ENCODE measurements around the gene PRKN.

The PRKN gene

DNA sequence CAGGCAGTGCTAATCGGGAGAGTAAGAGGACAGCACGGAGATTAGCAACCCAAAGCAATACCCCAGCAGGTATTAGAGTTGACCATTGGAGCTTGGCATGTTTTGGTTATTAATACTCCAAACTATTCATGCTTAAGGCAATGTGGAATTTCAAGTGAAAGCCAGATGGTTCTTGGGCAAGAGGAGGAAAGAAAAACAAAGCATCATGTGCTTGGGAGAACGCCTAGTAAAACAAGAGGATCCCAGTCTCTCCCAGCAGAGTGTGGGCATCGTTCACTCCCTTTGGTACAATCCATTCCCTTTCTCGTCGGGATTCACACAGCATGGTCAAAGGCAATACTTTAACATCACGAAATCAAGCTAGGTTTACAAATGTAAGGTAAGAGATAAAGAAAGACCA lies 349.8 kb downstream of the PRKN start:
- DNase-seq (ENCODE audit: low read depth): no peak

GRCh38 chr6:162373868-162374267 lies 353.7 kb downstream of the PRKN start:
- no peak for DNase-seq (ENCODE audit: low read depth)

GRCh38 chr6:162373192-162373591 lies 354.4 kb downstream of the PRKN start:
- DNase-seq (ENCODE audit: low read depth): no peak

- no peak for DNase-seq (ENCODE audit: low read depth)
Measured at GRCh38 chr6:162372106-162372505, 355.5 kb downstream of the PRKN start.

DNA sequence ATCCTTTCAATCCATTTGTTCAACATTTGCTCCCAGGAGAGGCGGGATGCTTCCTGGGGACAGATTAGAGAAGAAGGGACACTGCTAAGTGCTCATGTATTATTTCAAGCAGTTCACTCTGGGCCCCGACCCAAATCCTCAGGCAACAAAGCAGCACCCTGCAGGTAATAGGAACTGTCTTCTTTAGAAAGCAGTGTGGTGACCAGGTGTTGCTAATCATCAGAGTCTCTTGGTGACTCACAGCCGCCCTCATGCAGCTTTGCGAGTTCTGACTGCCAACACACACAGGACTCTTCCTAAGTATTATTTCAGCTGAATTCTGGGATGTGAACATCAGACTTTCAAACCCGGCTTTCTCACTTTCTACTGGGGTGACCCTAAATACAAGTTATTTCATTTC lies 356.4 kb downstream of the PRKN start:
- no peak for DNase-seq (ENCODE audit: low read depth)

GRCh38 chr6:162369091-162369490 lies 358.5 kb downstream of the PRKN start:
- no peak for DNase-seq (ENCODE audit: low read depth)

DNA sequence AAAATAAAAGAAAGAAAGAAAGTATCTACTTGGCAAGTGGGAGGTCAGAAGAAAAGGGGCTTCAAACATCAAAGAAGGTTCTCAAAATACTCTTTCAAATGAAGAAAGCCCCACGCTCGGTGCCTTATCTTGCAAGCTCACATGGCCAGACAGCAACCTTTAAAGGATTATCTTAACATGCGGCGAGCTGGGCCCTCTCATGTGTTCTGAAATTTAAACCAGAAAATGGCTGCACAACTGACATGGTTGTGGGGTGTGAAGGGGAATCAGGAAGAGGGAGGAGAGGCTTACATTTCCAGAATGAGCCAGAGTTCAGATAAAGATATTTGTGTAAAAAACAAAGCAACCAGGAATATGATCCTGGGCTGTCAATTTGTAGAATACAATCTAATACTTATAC lies 363.1 kb downstream of the PRKN start:
- DNase-seq (ENCODE audit: low read depth): no peak

DNA sequence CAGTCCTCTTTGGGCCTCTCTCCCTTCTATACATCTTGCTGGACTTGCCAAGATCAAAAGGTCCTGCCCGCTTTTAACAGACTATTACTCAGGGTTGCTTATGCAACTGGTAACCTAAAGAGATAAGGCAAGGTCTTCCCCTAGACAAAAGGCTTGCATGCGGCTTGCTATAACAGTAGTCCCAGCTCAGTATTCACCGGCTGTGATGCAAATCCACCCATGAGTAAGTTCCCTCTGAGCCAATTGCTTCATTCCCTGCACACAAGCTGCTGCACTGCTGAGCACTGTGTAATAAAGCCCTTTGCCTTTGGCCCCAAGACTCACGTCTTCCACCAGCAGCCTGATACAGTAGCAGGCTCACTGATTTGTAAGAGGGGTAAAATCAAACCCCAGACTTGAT lies 363.8 kb downstream of the PRKN start:
- DNase-seq (ENCODE audit: low read depth): no peak

DNA sequence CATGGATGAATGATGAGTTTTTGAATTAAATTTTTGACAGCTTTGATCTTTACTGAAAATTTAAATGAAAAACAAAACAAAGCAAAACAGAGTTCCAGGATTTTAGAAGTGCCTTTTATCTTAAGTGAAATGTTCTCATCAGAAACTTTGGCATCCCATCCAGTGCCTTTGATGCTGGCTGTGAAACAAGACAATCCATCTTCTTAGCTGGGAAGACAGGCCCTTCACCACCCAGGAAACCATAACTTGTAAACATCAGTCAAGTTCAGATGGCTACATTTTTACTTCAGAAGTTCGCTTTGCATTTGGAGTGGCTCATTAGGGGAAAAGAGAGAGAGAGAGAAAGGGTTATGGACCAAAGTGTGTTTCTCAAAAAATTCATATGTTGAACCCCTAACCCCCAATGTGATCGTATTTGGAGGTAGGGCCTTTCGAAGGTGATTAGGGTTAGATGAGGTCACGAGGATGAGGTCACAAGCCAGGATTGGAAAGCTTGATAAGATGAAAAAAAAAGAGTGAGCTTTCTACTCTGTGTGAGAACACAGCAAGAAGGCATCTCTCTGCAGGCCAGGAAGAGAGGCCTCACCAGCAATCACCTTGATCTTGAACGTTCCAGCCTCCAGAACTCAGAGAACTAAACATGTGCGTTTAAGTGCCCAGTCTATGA lies 366.5 kb downstream of the PRKN start:
- no peak for DNase-seq (ENCODE audit: low read depth)

DNA sequence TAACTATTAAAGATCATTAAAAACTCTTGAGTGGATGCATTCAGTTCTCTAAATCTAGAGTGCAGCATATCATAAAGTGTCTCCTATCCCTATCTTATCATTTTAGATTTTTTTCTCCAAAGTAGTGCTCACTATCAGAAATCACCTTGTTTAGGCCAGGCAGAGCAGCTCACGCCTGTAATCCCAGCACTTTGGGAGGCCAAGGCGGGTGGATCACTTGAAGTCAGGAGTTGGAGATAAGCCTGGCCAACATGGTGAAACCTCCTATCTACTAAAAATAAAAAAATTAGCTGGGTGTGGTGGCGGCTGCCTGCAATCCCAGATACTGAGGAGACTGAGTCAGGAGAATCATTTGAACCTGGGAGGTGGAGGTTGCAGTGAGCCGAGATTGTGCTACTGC lies 368.9 kb downstream of the PRKN start:
- no peak for DNase-seq (ENCODE audit: low read depth)

DNA sequence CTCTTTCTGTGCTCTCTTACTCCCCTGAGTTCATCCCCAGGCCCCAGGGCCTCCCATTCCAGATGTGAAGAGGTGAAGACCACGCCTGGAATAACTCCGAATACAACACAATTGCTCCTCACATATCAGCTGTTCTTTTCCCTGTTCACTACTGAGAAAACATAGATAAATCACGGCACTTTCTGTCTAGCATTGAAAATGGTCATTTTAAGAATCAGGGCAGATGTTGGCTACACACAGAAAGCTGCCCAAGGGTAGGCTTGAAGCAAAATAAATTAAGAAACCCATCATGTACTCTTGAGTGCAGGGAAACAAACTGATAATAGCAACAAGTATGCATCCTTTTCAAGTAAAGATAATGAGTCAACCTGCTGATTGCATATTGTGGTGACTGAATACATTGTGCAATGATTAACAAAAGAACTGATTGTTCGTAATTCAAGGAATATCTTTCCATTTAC lies 382.5 kb downstream of the PRKN start:
- no peak for DNase-seq (ENCODE audit: low read depth)

GRCh38 chr6:162344646-162345010 lies 382.9 kb downstream of the PRKN start:
- DNase-seq (ENCODE audit: low read depth): no peak

DNA sequence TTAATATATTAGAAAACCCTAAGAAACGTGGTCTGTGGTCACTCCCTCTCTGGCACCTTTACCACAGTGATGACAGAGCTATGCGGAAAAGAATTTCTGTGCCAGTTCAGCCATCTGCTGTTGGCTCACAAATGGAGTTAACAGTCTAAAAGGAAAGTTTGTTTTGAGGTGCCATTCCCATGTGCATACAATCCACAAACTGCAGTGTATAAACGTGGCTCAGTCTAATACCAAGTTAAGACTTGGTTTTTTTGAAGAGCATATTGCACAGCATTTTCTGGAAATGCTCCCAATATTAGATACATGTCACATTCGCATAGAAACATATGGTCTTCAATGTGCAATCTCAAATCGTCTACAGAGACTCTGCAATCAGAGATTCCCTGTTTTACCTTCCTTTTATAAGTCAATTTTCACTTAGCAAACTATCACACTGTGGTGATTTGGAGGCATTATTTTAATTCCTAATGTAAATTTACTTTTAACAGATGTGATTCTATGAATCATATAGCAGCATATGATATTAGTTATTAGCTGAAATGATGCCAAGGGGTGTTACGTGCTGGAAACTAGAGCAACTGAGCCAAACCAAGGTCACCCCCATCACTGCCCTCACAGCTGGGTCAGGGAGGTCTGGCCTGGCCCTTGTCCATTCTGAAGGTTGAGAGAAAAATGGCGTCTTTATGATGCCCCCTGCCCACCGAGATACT lies 383.5 kb downstream of the PRKN start:
- DNase-seq (ENCODE audit: low read depth): no peak

DNA sequence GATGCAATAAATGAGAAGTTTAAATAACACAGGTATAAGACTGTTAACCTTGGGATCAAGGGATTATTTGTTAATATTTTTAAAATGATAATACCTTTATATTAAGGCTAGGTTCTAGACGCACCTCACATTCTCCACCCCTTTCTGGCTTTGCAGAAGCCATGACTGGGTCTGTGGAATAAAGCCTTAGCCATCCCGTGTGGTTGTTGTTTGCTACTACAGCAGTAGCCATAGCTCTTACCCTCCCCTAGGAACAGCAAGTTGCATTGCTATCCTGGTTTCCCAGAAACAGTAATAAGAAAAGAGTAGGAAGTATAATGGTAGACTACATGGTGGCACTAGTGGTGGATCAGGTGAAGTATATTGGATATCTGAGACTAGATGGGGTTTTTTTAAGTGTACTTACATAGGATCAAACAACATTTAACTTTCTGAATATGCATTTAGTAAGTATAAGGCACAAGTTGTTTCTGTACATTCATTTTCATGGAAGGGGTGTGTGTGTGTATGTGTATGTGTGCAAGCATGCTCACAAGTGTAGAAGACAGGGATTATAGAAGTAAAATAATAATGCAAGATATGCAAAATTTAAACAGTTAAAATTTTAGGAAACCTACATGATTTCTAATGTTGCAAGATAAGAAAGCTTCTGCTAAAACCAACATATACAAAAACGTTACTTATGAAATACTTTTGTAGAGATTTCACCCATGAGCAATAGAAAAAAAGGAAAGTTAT lies 384.2 kb downstream of the PRKN start:
- no peak for DNase-seq (ENCODE audit: low read depth)

DNA sequence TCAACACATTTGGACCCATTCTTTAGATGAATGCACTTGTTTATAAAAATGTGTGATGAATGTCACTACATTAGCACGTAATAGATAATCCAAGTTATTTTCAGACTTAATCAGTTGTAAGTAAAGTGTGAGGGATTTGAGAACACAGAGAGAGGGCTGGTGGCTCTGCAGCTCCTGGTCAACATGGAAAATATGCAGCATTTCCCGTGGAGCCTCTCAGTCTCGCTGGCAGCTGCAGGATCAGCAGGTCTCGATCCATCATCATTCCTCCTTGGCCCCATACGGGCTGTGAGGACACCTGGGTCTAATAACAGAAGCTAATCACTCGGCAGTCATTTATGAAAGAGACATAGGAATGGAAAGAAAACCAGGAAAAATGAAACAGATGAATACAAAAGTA lies 390.2 kb downstream of the PRKN start:
- DNase-seq (ENCODE audit: low read depth): no peak

DNA sequence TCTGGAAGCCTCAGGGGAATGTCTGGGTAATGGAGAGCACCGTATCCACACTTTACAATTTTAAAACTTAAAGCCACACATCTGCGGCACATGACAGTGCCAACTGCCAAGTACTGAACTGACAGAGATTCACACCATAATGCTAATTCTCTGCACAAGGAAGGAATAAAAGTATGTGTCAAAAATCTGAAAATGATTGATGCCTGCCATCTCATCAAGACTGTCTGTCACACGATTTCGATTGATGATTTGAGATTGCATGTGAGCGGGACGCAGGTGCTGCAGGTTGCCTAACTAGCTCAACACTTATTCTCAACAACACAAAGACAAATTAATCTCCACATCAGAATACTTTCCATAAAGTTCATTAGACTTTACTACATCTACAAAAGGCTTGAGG lies 391.2 kb downstream of the PRKN start:
- no peak for DNase-seq (ENCODE audit: low read depth)

- DNase-seq (ENCODE audit: low read depth): no peak
Measured at GRCh38 chr6:162332365-162332764, 395.2 kb downstream of the PRKN start.

DNA sequence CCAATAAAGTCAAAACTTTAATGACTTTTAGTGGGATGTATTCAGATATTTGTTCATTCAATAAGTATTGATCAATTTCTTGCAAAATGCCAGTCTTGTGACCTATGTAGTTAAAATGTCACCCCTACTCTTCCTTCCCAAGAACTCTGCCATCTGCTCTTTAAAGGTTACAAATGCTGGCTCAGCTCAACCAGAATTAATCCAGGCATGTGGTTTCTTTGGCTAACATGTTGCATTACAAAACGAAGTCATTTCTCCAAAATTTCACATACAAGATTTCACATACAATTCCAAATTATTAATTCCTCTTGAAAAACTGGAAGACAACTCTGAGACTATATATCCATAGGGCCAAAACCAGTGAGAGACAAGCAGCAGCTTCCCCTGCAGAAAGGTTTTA lies 395.7 kb downstream of the PRKN start:
- DNase-seq (ENCODE audit: low read depth): no peak

DNA sequence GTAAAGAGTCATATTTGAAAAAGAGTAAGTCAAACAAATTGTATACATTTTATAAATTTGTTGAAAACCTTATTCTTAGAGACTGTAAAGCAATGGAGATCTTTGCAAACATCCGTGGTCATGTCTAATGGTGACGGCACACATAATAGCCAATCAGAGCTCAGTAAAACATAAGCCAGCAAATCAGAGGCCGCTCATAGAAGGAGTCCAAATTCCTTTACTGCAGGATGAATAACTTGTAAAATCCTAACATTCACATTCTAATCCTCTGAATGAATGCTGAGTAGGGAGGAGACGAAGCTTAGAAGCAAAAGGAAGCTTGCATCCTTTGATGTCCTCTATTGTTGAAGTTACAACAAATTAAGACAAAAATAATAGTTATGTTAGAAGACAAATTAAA lies 401.7 kb downstream of the PRKN start:
- DNase-seq (ENCODE audit: low read depth): no peak

GRCh38 chr6:162325051-162325450 lies 402.5 kb downstream of the PRKN start:
- DNase-seq (ENCODE audit: low read depth): no peak

DNA sequence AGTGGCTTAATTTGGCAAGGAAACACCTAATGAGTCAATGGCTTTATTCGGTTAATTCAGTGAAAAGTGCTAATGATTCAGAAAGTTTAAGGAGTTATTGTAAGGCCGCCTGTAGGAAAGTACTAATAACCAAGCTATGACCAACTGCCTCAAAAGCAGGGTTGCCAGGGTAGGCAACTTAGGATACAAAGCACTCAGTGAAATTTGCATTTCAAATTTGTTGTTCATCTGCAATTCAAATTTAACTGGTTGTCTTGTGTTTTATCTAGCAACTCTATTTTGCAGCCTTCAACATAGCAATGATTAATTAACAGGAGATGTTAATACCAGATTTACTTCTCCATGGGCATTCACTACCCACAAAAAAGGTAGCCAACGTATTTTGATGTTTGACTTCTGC lies 412.3 kb downstream of the PRKN start:
- no peak for DNase-seq (ENCODE audit: low read depth)

DNA sequence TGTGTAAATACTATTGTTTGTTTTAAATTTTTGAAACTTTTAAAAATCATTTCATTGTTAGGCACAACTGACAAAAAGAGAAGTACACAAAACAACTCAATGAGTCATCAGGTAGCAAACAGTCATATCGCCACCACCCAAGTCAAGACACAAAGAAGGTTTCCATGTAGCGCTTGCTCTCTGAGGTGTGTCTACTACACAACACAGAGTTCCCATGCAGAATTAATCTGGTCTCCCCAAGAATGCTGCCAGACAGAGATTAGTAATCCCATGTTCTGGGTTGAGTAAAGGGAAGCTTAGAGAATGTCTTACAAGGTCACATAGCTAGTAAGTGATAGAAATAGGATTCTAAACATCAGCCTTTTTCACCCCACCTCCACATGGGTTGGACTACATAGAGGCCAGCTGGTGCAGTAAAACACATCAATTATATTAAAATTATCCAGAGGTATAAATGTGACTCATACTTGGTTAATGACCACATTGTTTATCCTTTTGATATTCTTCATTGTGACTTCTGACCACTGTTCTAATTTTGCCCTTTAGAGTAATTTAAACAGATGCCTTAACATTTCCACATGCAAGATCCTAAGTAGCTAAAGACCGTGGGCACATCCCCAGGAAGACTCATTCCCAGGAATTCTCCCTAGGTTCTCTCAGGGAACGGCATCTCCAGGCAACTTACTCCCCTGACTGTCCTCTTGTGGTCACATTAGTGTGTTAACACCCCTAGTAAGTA lies 413.5 kb downstream of the PRKN start:
- DNase-seq (ENCODE audit: low read depth): no peak

- no peak for DNase-seq (ENCODE audit: low read depth)
Measured at GRCh38 chr6:162307865-162308264, 419.7 kb downstream of the PRKN start.

Data from HS-27A (cell line).